HG03439 (cell line): Measurements from ENCODE around the gene CD300E.

Experiments used
- ATAC-seq: cut with Tn5 transposase; IDR thresholded peaks from one replicate; pipeline ENCODE4 v1.9.1; 2021; ENCODE audit warnings: mild to moderate bottlenecking, moderate library complexity; ENCODE audit not compliant: unreplicated experiment

CD300E gene

DNA sequence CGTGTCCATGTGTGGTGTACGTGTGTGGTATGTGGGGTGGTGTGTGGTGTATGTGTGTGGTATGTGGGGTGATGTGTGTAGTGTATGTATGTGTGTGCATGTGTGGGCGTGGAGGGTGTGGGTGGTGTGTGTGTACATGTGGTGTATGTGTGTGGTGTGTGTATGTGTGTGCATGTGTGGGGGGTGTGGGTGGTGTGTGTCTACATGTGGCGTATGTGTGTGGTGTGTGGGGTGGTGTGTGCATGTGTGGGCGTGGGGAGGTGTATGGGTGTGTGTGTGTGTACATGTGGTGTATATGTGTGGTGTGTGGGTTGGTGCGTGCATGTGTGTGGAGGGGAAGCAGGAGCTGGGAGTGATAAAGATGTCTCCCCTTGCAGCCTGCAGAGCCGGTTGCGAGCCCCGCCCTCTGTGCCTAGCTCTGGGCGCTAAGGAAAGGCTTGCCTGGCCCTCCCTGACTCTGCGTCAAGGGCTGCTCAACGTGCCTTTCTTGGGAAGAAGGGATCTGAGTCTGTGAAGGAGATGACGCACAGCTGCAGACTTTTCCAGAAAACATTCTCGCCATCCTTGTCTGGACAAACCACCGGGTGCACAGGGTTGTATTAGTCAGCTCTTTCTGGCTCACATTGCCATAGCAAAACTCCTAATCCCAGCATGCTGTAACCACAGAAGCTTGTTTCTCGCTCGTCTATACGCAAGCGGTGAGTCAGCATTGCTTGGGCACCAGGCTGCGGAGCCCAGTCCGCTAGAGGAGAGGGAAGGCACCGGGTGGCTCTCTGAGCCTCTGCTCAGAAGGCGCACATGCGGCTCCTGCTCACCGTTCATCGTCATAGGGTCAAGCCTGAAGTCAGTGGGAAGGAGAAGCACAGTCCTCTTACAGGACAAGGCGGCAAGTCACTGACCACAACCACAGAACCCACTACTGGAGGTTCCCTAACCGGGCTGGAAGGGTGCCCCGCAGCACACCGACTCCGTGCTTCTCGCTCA lies 54.2 kb downstream of the CD300E start:
- ATAC-seq = no peak

DNA sequence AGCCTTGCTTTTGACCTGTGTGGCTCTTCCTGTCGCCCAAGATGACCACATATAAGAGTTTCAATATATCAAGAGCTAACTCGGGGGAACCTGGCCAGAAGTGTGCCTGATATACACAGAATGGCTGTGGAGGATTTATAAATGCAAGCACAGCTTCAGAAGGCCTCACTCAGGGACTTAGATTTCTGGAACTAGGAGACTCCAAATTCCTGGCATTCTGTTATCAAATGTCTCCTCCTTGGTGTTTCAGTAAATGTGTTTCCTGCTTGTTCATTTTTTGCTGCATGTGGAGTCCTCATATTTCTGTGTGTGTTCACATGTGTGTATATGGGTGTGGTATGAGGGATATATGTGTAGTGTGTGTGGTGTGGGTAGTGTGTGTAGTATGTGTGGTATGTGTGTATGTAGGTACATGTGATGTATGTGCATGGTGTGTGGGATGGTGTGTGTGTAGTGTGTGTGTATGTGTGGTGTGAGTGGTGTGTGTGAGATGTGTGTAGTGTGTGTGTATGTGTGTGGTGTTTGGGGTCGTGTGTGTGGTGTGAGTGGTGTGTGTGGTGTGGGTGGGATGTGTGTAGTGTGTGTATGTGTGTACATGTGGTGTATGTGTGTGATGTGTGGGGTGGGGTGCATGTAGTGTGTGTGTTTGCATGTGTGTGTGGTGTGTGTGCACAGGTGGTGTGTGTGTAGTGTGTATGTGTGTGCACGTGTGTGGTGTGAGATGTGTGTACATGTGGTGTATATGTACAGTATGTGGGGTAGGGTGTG lies 55.2 kb downstream of the CD300E start:
- ATAC-seq = no peak

DNA sequence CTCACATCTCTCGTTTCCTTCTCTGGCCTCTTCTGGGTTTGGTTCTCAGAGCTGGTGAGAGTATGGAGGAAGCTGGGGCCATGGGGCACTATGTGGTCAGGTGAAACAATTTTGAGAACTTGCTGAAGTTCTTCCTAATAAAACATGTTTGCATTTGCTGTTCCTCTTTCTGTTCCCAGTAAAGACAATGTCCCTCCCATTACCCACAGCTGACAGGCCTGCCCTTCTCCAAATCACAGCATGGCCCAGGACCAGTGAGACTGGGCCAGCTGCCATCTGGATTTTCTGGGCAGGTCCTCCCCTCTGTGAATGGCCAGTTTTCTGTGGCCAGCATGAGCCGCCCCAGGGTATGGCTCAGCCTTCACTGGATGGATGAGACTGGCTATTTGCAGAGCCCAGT lies 56.1 kb downstream of the CD300E start, which contains the start of gene CD300H:
CD300H (minus strand) TSS at position 113 of the 400 bp plus-strand sequence.
- no peak for ATAC-seq

- no peak for ATAC-seq
These were observed 57.3 kb downstream of the CD300E start for GRCh38 chr17:74566132-74566753.

GRCh38 chr17:74565126-74565525 lies 58.4 kb downstream of the CD300E start:
- ATAC-seq = no peak

GRCh38 chr17:74563358-74563757 lies 60.2 kb downstream of the CD300E start:
- no peak for ATAC-seq

GRCh38 chr17:74561586-74561985 lies 62.0 kb downstream of the CD300E start:
- ATAC-seq = no peak
